Effector memory CD4-positive, alpha-beta T cell (primary cell): ENCODE data around the gene FJX1.

Experiments used
- DNase-seq, 3 donors: peaks; one replicate each; pipeline ENCODE4 v3.0.0-alpha.2; 2020
- H3K27ac ChIP-seq: 2 replicates; pipeline ENCODE4 v1.7.0; 2013; ENCODE audit warnings: mild to moderate bottlenecking, low read length, moderate library complexity; ENCODE audit not compliant: insufficient read depth, poor library complexity, severe bottlenecking
- H3K27me3 ChIP-seq: replicated peaks from 2 replicates; pipeline ENCODE4 v1.7.0; 2013; ENCODE audit warnings: mild to moderate bottlenecking, low read length; ENCODE audit not compliant: insufficient read depth, control insufficient read depth, poor library complexity, severe bottlenecking
- H3K36me3 ChIP-seq: 2 replicates; pipeline ENCODE4 v1.7.0; 2013; ENCODE audit warnings: mild to moderate bottlenecking, low read length, moderate library complexity; ENCODE audit not compliant: control insufficient read depth, insufficient read depth
- H3K4me1 ChIP-seq: 2 replicates; pipeline ENCODE4 v1.7.0; 2013; ENCODE audit warnings: low read length, mild to moderate bottlenecking; ENCODE audit not compliant: control insufficient read depth, insufficient read depth, poor library complexity, severe bottlenecking
- H3K4me3 ChIP-seq: 2 replicates; pipeline ENCODE4 v1.7.0; 2013; ENCODE audit warnings: low read length, low read depth, mild to moderate bottlenecking; ENCODE audit not compliant: insufficient read depth, poor library complexity, severe bottlenecking
- H3K9me3 ChIP-seq: 2 replicates; pipeline ENCODE4 v1.7.0; 2013; ENCODE audit warnings: mild to moderate bottlenecking, low read length, moderate library complexity; ENCODE audit not compliant: control insufficient read depth

Gene FJX1

GRCh38 chr11:35586222-35586621 lies 32.0 kb upstream of the FJX1 start:
- H3K4me1 ChIP-seq: no peaks in the 10 kb centered on the region
- H3K27ac ChIP-seq: no peak overlapping the region
- no peak overlapping the region for H3K4me3 ChIP-seq
- no peaks in the 10 kb centered on the region for H3K9me3 ChIP-seq
- no peak for DNase-seq
- H3K27me3 ChIP-seq: no peaks in the 10 kb centered on the region
- no peaks in the 10 kb centered on the region for H3K36me3 ChIP-seq

DNA sequence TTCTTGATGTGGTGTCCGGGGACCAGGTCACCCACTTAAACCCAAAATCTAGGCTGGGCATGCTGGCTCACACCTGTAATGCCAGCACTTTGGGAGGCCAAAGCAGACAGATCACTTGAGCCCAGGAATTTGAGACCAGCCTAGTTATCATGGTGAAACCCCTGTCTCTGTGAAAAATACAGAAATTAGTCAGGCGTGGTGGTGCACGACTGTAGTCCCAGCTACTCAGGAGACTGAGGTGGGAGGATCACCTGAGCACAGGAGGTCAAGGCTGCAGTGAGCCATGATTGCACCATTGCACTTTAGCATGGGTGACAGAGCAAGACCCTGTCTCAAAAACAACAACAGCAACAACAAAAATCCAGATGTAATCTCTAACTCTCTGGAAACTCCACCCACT lies 30.3 kb upstream of the FJX1 start:
- H3K27me3 ChIP-seq: no peaks in the 10 kb centered on the region
- no peak overlapping the region for H3K4me3 ChIP-seq
- H3K27ac ChIP-seq: no peak overlapping the region
- no peak for DNase-seq
- no peaks in the 10 kb centered on the region for H3K36me3 ChIP-seq
- no peaks in the 10 kb centered on the region for H3K4me1 ChIP-seq
- H3K9me3 ChIP-seq: no peaks in the 10 kb centered on the region

DNA sequence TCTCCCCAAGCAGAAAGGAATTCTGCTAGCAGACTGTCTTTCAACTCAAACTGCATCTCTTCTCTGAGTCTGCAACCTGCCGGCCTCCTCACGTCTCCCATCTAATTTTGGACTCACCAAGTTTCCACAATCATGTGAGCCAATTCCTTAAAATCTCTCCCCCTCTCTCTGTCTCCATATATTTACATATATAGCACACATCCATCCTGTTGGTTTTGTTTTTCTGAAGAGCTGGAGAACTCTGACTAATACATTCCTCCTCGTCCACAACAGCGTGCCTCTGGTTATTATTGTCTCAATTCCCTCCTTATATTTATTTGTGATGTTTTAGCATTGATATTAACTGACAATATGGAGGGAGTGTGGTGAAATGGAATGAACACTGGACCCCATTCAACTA lies 29.6 kb upstream of the FJX1 start:
- Histone ChIP-seq H3K36me3 (no peaks in the 10 kb centered on the region), H3K27ac (no peak overlapping the region), H3K9me3 (no peaks in the 10 kb centered on the region), H3K4me3 (no peak overlapping the region), H3K27me3 (no peaks in the 10 kb centered on the region), H3K4me1 (no peaks in the 10 kb centered on the region)
- DNase-seq: no peak

DNA sequence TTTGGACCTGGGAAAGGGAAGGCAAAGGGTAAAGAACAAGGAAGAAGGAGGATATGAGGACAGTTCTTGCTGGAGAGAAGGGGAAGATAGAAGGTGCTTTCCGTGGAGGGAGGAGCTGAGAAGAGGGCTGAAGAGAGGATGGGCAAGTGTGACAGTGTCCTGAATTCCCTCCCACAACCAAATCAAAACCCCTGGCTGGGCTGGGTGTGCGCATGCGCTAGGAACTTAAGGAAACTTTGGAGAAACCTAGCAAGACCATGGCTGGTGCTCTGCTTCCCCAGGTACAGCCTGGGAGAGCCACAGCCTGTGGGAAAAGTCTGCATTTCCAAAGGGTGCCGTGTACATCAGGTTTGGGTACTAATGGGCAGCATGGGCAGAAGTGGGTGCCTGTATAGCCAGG lies 29.0 kb upstream of the FJX1 start:
- no peak overlapping the region for H3K27ac ChIP-seq

DNA sequence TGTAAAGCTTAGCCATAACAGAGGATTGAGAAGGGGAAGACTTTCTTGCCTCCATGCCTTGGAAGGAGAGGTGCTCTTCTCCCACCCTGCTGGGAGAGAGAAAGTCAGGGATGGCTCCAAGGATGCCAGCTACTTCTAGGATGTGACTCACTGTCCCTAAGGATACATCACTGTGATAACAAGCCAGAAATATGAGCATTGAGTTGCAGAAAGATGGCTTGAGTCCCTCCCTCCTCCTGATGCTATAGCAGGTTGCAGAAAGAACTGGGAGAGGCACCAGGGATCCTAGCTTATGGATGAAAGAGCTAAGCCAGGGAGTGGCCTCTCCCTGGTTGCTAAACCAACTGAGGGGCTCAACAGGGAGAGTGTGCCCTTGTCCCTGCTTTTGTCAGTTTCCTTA lies 27.8 kb upstream of the FJX1 start:
- Histone ChIP-seq H3K27me3 (no peaks in the 10 kb centered on the region), H3K9me3 (no peaks in the 10 kb centered on the region), H3K4me1 (no peaks in the 10 kb centered on the region), H3K4me3 (no peak overlapping the region), H3K36me3 (no peaks in the 10 kb centered on the region), H3K27ac (no peak overlapping the region)
- no peak for DNase-seq

More for the DNA sequence above, 29.0 kb upstream of the FJX1 start:
- Histone ChIP-seq H3K36me3 (no peaks in the 10 kb centered on the region), H3K4me1 (no peaks in the 10 kb centered on the region), H3K9me3 (no peaks in the 10 kb centered on the region), H3K4me3 (no peak overlapping the region), H3K27me3 (no peaks in the 10 kb centered on the region)
- no peak for DNase-seq

- Histone ChIP-seq H3K27me3 (no peaks in the 10 kb centered on the region), H3K27ac (no peak overlapping the region), H3K4me1 (no peaks in the 10 kb centered on the region), H3K9me3 (no peaks in the 10 kb centered on the region), H3K4me3 (no peak overlapping the region), H3K36me3 (no peaks in the 10 kb centered on the region)
- no peak for DNase-seq
Measured at GRCh38 chr11:35593143-35593542, 25.1 kb upstream of the FJX1 start.

GRCh38 chr11:35594680-35595079 lies 23.6 kb upstream of the FJX1 start:
- H3K4me1 ChIP-seq: no peaks in the 10 kb centered on the region
- no peak overlapping the region for H3K4me3 ChIP-seq
- H3K27ac ChIP-seq: no peak overlapping the region
- no peaks in the 10 kb centered on the region for H3K36me3 ChIP-seq
- H3K9me3 ChIP-seq: no peaks in the 10 kb centered on the region
- H3K27me3 ChIP-seq: no peaks in the 10 kb centered on the region
- DNase-seq: no peak

DNA sequence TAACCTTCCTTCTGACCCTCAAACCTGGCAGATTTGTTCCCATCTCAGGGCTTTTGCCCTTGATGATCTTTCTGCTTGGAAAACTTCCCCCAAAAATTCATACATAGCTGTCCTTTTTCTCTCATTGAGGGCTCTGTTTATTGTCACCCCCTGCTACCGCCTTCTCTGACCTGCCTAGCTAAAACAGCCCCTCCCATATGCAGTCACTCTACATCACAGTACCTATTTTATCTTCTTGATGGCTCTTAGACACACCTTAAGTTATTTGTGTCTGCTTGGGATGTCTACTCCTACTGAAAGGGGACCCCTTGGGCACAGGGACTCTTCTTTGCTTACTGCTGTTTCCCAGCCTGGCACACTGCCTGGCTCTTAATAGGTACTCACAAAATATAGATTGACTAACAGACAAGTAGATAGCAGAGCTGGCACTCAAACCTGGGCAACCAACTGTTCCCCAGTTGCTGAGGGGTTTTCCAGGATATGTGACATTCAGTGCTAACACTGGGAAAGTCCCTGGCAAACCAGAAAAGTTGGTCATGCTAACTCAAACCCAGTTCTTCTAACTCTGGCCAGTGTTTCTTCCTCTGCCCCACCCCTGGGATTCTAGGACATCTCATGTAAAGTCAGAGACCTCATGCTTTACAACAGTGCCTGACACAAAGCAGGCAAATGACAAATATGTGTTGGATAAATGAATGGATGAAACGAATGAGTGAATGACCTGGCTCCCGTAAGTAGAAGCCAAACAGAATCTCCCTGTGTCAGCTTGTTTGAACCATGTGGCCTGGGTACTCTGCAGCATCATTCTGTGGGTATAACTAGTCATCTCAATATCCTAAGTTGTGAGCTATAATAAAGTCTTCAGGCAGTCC lies 19.8 kb upstream of the FJX1 start:
- Histone ChIP-seq H3K4me1 (no peaks in the 10 kb centered on the region), H3K27ac (no peak overlapping the region), H3K36me3 (no peaks in the 10 kb centered on the region), H3K4me3 (no peak overlapping the region), H3K9me3 (no peaks in the 10 kb centered on the region), H3K27me3 (peaks cover 4% of the 10 kb centered on the region)
- DNase-seq: no peak

DNA sequence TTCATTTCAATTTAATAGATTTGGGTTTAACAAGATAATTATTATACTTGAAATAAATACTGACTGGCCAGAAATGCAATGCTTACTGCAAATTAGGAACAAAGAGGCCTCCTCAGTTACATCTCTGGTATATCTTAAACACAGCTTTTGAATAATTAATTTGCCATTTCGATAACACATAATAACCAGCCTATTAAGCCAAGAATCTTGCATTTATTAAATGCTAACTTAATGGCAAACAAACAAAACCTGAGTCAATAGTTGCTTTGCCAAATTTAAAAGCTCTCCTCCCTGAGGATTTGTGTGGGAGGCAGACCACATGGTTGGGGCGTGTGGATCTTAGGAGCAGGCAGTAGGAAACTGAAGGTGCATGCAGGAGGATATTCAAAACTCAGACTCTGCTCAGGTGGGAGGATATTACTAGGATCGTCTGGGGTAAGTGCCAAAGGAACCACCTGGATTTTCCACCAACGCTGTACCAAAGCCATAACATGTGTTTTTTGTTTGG lies 17.9 kb upstream of the FJX1 start:
- Histone ChIP-seq H3K36me3 (no peaks in the 10 kb centered on the region), H3K9me3 (no peaks in the 10 kb centered on the region), H3K4me1 (no peaks in the 10 kb centered on the region), H3K27me3 (peaks cover 4% of the 10 kb centered on the region), H3K27ac (no peak overlapping the region), H3K4me3 (no peak overlapping the region)
- DNase-seq: no peak

- no peaks in the 10 kb centered on the region for H3K9me3 ChIP-seq
- no peak overlapping the region for H3K4me3 ChIP-seq
- no peaks in the 10 kb centered on the region for H3K36me3 ChIP-seq
- H3K27me3 ChIP-seq: peaks cover 4% of the 10 kb centered on the region
- no peaks in the 10 kb centered on the region for H3K4me1 ChIP-seq
- DNase-seq: no peak
- H3K27ac ChIP-seq: no peak overlapping the region
Measured at GRCh38 chr11:35602160-35602793, 16.0 kb upstream of the FJX1 start.
